GM18868 (cell line): ENCODE data around the gene SNED1.

Experiments used
- ATAC-seq: cut with Tn5 transposase; IDR thresholded peaks from one replicate; pipeline ENCODE4 v1.9.1; 2021; ENCODE audit warnings: mild to moderate bottlenecking, moderate library complexity; ENCODE audit not compliant: unreplicated experiment

SNED1 gene

DNA sequence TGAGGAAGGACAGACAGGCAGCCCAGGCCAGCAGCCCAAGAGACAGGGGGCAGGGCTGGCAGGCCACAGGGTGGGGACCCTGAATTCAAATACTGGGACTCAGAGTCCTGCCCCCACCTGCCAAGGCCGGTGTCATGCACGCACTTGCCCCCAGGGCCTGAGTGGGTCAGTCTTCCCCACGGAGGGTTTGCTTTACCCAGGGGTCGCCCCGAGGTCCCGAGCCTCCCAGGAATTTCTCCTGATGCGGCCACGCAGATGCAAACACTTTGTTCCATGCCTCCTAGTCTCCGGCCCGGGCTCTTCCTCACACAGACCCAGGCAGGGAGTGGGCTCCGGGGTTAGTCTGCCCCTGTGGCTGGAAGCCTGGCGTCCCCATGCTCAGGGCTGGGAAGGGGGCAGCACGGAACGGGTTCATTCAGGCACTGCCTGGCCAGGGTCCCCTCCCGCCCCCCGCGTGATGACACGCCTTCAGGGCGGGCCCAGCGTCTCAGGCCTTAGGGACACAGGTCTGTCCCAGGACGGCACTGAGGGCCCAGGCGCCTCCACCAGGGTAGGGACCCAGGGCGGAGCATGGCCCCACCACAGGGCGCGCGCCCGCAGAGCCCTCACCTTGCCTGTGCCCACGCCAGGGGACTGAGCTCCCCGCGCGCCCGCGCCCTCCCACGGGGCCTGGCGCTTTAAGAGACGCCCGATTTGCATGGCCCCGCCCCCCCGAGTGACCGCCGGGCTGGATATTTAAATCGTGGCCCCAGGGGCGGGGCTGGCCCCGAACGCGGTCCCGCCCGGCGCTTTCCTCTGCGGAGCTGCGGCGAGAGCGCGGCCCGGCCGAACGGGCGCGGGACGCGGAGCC lies at the start of gene SNED1:
SNED1 (plus strand) TSS at position 763 of the 850 bp plus-strand sequence. CDS start 220 bp downstream, outside the sequence.
- no peak for ATAC-seq

DNA sequence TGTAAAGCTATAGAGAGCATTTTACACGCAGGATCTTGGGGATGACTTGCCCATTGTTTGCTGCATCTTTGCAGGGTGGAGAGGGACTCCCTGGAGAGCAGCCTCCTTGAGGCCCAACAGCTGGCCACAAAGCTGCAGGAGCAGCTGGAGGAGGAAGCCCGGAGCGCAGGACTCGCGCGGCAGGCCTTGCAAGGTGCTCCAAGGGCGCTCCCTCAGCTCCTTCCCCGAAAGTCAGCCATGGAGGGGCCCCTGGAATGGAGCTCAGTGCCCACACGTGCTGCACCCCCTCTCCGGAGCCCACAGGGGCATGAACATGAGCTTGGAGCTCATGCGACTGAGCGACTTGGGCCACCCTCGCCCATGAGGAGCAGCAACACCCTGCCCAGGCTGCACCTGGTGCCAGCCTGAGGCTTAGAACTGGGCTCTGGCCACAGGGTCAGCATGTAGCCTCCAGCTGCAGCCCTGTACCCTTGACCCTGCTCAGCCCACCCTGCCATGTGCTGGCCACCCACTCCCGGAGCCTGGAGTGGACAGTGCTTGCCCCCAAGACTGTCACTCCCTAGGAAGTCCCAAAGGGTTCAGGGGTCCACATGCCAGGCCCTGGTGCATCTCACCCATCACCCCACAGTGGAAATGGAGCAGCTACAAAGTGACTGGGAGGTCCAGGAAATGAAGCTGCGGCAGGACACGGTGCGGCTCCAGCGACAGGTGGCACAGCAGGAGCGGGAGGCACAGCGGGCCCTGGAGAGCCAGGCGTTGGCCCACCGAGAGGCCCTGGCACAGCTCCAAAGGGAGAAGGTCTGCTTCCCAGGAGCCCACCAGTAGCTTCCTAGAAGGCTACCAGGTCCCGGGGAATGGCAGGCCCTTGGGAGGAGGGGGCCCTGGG lies 49.3 kb upstream of the SNED1 start:
- no peak for ATAC-seq

DNA sequence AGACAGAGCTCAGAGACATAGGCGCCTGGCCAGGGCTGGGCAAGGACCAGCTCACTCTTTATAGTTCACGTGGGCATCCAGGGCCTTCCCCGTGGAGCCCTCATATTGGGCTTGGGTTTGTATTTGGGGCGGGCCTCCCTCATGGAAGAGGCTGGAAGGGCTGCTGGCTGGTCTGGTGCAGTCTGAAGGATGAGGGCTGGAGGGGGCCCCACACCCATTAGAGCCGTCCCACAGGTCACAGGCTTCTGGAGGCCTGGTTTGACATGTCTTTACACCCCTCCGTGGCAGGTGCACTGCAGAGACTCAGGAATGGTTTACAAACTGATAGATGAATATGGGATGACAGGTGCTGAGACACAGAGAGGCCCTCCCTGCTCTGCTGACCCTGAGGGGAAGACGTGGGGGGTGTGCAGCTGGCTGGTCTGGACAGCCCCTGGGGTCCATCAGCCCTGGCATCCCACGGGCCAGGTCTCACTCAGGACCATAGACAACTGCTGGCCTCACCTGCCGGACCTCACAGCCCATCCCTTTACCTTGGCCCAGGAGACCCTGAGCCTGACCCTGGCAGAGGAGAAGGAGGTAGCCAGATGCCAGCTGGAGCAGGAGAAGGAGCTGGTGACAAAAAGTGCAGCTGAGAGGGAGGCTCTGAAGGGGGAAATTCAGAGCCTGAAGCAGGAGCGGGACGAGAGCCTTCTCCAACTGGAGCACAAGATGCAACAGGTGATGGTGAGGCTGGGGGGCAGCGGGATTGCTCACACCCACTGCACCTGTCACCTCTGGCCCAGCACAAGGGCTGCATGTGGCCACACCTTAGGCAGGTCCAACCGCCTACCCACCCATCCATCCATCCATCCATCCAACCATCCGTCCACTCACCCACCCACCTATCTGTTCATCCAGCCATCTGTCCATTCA lies 48.4 kb upstream of the SNED1 start:
- ATAC-seq: no peak

DNA sequence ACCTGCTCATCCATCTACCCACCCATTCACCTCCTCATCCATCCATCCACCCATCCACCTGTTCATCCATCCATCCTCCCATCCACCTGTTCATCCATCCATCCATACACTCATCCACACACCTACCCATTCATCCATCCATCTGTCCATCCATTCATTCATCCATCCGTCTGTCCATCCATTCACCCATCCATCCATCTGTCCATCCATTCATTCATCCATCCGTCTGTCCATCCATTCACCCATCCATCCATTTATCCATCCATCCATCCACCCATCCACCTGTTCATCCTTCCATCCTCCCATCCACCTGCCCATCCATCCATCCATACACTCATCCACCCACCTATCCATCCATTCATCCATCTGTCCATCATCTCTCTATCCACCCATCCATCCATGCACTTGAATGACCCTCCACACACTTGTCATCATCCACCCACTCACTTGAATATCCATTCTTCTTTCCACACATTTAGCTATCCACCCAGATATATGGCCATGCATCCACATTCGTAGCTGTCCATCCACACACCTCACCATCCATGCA lies 47.3 kb upstream of the SNED1 start:
- no peak for ATAC-seq

DNA sequence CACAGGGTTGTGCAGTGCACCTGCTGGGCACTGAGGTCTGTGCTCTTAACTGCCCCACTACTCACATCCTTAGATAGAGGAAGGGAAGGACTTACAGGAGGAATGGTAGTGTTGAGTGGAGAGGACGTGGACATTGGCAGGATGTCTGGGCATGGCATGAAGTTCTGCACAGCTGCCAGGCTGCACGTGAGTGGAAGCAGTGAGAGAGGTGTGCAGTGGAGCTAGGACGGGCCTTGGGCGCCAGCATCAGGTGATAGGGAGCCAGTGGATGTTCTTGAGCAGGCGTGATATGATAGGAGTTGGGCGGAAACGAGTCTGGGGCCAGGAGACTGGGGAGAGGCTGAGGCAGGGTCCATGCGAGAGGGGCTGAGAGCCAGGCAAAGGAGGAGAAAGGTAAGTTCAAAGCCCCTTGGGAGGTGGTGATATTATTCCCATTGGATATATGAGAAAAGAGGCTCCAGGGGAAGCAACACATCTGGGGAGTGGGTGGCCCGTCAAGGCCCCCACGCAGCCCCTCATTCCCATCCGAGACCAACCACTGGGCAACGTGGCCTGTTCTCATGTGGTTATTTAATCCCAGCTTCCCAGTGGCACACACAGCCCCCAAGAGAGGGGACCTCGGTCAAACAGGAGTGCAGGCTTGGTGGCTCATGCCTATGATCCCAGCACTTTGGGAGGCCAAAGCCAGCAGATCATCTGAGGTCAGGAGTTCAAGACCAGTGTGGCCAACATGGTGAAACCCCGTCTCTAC lies 45.7 kb upstream of the SNED1 start:
- ATAC-seq: no peak

DNA sequence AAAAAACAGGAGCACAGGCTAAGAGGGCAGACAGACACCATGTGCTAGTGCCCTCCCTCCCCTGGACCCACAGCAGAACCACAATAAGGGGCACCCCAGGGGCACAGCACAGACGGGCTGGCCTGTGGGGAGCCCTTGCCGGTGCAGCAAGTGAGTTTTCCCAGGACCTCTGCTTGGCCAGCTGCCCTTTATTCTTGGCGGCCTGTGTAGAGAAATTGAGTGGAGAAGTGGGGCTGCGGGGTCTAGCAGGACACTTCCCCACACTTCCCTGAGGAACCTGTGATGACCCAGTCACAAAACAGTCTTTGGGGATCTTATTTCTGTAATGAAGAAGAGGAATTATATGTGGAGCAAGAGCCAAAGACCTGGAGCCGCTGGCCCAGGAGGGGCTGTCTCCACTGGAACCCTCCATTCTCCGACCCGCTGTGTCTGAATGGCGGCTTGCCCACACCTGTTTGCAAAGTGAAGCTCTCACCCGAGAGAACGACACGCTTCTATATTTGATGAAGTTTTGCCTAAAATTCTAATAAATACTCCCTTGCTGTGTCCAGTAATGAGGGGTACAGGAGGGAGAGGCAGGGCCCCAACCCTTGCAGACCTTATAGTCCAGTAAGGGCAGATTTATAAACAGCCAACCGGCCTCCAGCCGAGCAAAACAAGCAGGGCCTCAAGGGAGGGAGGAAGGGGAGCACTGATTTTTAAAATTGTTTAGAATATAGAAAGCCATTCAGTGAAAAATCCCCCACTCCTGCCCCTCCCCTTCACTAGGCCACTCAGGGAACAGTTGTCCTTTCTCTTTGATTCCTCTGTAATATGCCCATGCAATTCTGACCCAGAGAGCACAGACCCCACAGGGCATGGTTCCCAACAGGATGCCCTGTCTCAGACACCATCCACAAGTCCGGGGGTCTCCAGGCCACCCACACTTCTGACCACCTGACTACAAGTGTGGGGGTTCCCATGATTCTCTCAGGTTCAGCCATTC lies 44.7 kb upstream of the SNED1 start:
- ATAC-seq: no peak

DNA sequence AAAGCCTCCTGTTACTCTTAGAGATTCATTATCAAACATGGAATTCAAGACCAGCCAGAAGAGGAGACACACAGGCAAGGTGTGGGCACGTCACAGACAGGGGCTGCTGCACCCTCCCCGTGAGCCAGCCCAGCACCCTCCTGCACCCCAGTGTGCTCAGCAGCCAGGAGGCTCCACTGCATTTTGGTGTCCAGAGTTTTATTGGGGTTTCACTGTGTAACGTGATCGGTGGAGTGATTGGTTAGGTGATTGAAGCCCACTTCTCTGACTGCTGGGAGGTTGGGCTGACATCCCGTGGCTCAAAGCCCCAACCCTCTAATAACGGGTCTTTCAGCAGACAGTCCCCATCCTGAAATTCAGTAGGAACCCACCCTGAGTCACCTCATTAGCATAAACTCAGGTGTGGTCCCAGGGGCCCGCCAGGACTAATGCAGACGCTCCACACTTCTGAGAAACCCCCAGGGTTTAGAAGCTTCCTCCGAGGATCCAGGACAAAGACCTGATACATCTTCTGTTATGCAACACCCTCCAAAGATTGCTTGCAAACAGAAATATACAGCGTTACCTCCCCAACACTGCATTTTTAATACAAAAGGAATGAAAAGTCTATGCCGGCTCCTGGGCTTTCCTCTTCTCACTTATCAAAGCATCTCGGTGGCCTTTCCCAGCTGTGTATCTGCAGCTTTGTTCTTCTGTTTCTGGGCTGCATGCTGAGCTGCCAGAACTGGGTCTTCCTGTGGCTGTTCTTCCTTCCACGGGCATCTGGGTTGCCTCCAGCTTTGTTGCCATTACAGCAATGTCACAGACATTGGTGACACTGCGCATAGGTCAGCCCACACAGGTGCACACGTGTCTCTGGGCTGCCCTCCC lies 43.7 kb upstream of the SNED1 start:
- no peak for ATAC-seq

DNA sequence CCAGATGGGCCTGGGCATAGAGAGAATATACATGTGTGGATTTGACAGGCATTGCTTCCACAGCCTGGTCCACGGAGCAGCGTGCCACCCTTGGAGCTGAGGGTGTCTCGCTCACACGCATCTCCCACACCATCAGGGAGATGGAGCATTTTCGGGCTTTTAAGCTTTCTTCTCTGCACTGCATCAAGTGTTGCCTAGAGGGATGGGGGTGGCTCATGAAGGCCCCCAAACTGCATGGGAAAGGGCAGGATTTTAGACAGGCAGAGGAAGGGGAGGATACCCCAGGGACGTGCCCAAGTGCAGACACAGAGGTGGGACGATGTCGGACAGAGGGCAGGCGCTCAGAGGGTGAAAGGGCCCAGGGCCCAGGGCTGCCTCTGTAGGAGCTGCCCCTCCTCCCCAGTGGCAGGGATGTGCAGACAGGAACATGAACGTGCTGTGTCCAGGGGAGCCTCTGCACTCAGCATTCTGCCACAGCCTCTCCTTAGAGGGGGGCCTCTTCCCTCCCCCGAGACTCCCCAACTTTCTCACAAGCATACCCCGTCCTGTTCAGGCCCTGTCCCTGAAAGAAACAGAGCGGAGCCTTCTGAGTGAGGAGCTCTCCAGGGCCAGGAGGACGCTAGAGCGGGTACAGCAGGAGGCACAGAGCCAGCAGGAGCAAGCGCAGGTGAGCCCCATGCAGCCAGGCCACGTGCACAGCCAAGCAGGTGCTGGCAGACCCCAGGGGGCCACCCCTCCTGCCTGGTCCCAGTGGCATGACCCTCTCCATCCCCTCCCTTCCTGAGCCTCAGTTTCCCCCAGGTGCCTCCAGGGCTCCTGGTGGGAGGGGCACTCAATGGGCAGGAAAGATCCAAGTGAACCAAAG lies 42.9 kb upstream of the SNED1 start:
- no peak for ATAC-seq

DNA sequence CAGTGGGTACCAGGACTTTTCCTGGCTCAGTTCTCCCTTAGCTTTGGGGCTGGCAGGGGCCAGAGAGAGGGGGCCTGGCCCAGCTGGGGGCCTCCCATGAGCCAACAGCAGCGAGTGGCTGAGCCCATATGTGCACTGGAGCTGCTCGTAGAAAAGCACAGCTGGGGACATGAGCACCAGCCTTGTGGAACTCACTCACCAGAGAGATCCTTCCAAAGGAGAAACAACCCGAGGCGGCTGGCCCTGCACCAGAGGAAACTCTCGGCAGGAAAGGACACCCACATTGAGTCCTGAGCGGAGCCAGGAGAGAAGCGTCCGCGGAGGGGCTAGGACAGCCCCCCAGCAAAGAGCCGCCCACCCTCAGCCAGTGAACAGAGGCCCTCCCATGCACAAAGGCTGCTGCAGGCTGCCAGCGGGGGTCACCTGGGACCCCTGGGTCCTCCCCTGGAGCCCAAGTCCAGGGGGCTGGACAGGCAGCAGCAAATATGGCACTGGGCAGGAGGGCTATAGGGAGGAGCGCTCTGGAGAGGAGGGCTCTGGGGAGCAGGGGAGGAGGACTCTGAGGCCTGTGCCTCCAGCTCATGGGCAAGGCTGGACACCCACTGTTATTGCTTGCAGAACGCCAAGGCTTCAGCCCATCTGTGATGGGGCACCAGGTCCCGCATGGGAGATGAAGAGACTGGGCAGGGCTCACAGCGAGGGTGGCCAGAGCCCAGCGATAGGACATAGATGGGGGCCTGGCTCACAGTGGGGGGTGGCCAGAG lies 42.1 kb upstream of the SNED1 start:
- ATAC-seq: no peak

DNA sequence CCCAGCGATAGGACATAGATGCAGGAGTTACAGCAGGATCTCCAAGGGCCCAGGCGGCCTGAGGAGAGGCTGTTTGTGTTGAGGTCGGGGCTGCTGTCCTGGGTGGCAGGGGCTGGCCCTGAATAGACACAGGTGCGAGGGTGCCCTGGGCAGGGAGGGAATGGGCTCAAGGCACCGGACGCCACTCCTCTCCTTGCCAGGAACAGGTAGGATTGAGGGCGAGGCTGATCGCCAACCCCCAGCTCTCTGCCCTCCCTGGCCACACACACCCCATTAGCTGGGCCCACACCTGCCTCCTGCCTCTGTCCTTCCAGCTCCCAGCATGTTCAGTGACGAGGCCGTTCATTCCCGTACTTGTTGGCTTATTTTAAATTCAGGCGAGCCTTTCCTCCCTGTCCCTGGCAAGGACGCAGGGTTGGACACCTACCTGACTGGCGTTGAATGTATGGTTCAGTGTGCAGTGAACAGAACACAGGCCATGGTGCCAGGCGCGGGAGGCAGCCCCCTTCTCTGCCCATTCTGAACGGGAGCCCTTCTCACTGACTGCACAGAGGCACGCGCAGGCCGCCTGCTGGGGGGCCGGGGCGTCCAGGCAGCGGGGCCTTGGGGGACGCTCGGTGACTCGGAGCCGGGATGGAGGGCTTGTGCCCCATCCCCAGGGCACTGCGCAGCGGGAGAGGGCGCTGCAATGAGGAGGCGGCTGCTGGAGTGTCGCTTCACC lies 41.3 kb upstream of the SNED1 start:
- no peak for ATAC-seq

DNA sequence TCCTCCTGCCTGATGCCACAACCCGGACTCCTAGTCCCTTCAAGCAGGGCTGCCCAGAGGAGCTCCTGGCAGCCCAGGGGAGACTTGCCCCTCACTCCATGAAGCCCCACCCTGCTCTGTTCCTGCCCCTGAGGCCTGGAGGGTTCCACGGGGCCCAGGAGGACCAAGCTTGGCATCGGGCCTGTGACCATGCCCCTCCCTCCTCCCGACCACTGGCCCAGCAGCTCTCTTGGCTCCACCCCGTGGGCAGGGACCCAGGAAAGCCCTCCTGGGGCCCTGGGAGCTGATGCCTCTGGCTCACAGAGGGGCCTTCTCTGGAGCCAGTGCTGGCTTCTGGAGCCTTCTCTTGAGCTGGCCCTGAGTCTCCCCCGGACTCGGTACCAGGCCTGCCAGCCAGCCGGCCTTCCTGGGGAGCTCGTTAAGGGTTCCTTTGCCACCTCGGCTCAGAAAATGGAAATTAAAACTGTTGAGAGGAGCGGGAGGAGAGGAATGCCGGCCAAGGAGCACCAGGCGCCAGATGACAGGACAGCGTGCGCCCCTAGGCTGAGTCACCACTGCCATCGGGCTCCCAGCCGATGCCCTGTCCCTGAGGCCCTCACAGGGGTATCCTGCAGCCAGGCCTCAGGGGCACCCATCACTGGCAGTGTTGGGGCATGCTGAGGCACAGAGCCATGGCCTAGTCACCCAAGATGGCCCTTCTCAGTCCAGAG lies 40.6 kb upstream of the SNED1 start:
- ATAC-seq: no peak

DNA sequence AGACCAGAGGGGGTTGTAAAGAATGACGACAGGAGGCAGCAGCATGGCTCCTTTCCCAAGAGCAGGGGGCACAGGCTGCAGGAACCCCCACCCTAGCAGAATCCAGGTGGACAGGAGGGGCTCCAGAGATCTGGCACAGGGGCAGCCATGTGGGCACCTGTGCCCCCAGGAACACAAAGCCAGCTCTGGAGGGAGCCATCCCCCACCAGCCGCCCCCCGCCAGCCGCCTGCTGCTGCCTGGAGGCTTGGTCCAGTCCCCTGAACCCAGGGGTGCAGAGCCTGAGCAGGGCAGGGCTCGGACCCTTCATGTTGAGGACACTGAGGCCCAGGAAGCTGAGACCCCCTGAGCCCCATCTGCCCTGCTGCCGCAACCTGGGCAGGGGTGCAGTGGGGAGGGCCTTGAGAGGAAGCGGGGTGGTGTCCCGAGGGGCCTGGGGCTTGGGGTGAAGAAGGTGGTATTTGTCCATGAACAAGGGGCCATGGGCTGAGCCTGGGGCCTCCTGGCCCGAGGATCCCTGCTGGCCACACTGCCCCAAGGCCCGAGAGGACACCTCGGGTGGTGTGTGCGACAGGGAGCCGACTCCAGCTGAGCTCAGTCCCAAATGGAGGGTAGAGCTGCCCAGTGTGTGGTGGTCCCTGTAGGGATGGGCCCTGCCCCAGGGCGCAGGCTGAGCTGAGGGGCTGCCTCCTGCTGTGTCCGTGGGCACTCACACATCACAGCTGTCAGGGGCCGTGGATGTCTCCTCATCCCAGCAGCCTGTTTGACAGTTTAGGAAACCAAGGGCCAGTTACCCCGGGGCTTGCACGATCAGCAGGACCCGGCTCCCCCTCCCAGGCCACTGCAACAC lies 39.8 kb upstream of the SNED1 start:
- no peak for ATAC-seq

DNA sequence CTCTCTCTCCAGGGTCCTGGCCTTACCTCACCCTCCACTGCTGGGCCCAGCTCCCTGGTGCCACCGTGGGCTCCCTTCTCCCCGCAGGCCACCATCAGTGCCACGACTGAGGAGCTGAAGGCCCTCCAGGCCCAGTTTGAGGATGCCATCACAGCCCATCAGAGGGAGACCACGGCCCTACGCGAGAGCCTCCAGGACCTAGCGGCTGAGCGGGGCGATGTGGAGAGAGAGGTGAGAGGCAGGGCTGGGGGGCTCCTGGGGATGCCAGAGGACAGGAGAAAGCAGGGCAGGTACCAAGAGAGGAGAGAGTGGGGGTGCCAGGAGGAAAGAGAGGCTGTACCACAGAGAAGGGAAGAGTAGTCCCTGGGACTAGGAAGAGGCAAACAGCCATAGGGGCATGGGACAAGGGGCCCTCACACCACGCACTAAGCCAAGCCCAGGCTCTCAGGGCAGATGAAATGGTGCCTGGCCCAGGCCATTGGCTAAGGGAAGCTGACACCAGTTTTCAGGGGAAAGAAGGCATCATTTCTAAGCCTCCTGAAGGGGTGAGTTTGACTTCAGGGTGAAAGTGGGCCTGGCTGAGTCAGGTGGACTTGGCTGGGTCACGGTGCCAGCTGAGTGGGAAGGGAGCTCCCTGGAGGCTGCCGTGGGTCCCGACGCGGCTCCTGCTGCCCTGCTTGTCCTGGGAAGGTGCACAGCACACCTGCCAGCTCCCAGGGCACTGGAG lies 39.0 kb upstream of the SNED1 start:
- ATAC-seq: no peak
